ENCODE results near the gene FAM174C.

- no peak for TF ChIP-seq EZH2 (IDR thresholded peaks at IDR 0.05; ENCODE audit: low read depth, low read length, severe bottlenecking)
- no peak for TF ChIP-seq POLR2A (IDR thresholded peaks at IDR 0.05; ENCODE audit: control extremely low read depth in 1 of 2, low read depth in 2 of 2, low read length in 2 of 2)
- TF ChIP-seq SIRT6 (IDR thresholded peaks at IDR 0.05; ENCODE audit: low read length): no peak
- no peak for TF ChIP-seq MAX (IDR thresholded peaks at IDR 0.05)
- no peak for TF ChIP-seq CTCF (IDR thresholded peaks at IDR 0.05; ENCODE audit: control extremely low read depth in 1 of 3, insufficient read depth in 1 of 3, low read depth in 1 of 3, low read length in 3 of 3)
These were observed 43.3 kb upstream of the FAM174C start for GRCh38 chr19:1231729-1232637.

Data from H1 (cell line).